GM19240 (cell line): ENCODE data around the gene CACNG3.

Source experiments
- DNase-seq: peaks from one replicate; pipeline ENCODE4 v3.0.0; 2011; ENCODE audit warnings: low spot score; ENCODE audit not compliant: insufficient read length

CACNG3 gene

GRCh38 chr16:24394341-24394740, 138.2 kb downstream of the CACNG3 start:
- DNase-seq, result no peak

- DNase-seq, result no peak
Measured at GRCh38 chr16:24396350-24397271, 140.5 kb downstream of the CACNG3 start.

- no peak for DNase-seq
Measured at GRCh38 chr16:24409045-24409444, 152.9 kb downstream of the CACNG3 start.
